PC-3 (cell line): ENCODE measurements around the gene UQCRQ. TPM values are rescaled to one million over a fixed set of nuclear protein-coding genes. Genes with fewer than 3 reads are reported as not detected.
A peak's percentile ranks its signal among the peaks of the same experiment; 100 is the strongest.

ENCODE experiments used
- ATAC-seq: fragments of 200-7000 bp; cut with Tn5 transposase; 2 replicates; pipeline ENCODE4 v1.9.1; 2020; ENCODE audit warnings: mild to moderate bottlenecking, moderate library complexity
- BruUV-seq: library from RNA; stranded (reverse); fragments of 400-500 nt; replicated peaks from 2 replicates; lab custom pipeline; 2021; lab: Mats Ljungman, UMichigan
- CTCF ChIA-PET: fragments of 300-600 bp; sonication (Branson Sonifier 250); formaldehyde crosslinking; loops from one replicate; lab custom pipeline; 2022; ENCODE audit warnings: antibody characterized with exemption; lab: Charles Lee
- POLR2A ChIA-PET: fragments of 300-600 bp; sonication (Branson Sonifier 250); formaldehyde crosslinking; loops from one replicate; lab custom pipeline; 2022; ENCODE audit warnings: antibody characterized with exemption; ENCODE audit not compliant: unreplicated experiment; lab: Charles Lee
- DNase-seq: peaks from one replicate; pipeline ENCODE4 v3.0.0-alpha.2; 2015
- H2AFZ ChIP-seq: fragments of 300-600 bp; sonication (generic); 2 replicates; pipeline ENCODE4 v1.6.0; 2016; ENCODE audit warnings: antibody characterized with exemption, low read length
- H3F3A ChIP-seq: fragments of 300-600 bp; sonication (generic); one replicate; pipeline ENCODE4 v1.6.0; 2017; ENCODE audit warnings: antibody characterized with exemption, low read length, control low read depth, mild to moderate bottlenecking; ENCODE audit not compliant: unreplicated experiment
- H3K27ac ChIP-seq: fragments of 300-600 bp; sonication (generic); 2 replicates; pipeline ENCODE4 v1.5.1; 2016; ENCODE audit warnings: mild to moderate bottlenecking, low read length
- H3K27me3 ChIP-seq: fragments of 300-600 bp; sonication (generic); 2 replicates; pipeline ENCODE4 v1.6.1; 2016; ENCODE audit warnings: low read length, mixed read lengths
- H3K36me3 ChIP-seq: fragments of 300-600 bp; sonication (generic); 2 replicates; pipeline ENCODE4 v1.6.1; 2016; ENCODE audit warnings: low read depth, mixed run types, low read length, mixed read lengths
- H3K4me1 ChIP-seq: fragments of 300-600 bp; sonication (generic); 2 replicates; pipeline ENCODE4 v1.5.1; 2016; ENCODE audit warnings: low read length; ENCODE audit not compliant: insufficient read depth
- H3K4me2 ChIP-seq: fragments of 300-600 bp; sonication (generic); 2 replicates; pipeline ENCODE4 v1.6.0; 2016; ENCODE audit warnings: low read length
- H3K4me3 ChIP-seq: fragments of 300-600 bp; sonication (generic); 2 replicates; pipeline ENCODE4 v1.5.1; 2016; ENCODE audit warnings: mild to moderate bottlenecking, low read length, mixed read lengths
- H3K79me2 ChIP-seq: fragments of 300-600 bp; sonication (generic); 2 replicates; pipeline ENCODE4 v1.6.1; 2017; ENCODE audit warnings: low read length, mixed read lengths
- H3K9ac ChIP-seq: fragments of 300-600 bp; sonication (generic); 2 replicates; pipeline ENCODE4 v1.6.0; 2016; ENCODE audit warnings: mild to moderate bottlenecking, low read length
- H3K9me2 ChIP-seq: fragments of 300-600 bp; sonication (generic); replicated peaks from 2 replicates; pipeline ENCODE4 v1.6.1; 2016; ENCODE audit warnings: mixed run types, low read length, mixed read lengths
- H3K9me3 ChIP-seq: fragments of 300-600 bp; sonication (generic); 2 replicates; pipeline ENCODE4 v1.6.1; 2016; ENCODE audit warnings: low read length, mixed read lengths
- H4K20me1 ChIP-seq: fragments of 300-600 bp; sonication (generic); 2 replicates; pipeline ENCODE4 v1.6.1; 2016; ENCODE audit warnings: low read length, mixed read lengths
- EZH2 ChIP-seq: fragments of 300-600 bp; sonication (generic); IDR thresholded peaks from one replicate; pipeline ENCODE4 v1.6.1; 2017; ENCODE audit warnings: antibody characterized with exemption, mild to moderate bottlenecking, low read length; ENCODE audit not compliant: unreplicated experiment
- EZH2phosphoT487 ChIP-seq: fragments of 300-600 bp; sonication (generic); IDR thresholded peaks from 2 replicates; pipeline ENCODE4 v1.6.1; 2018; ENCODE audit warnings: mild to moderate bottlenecking, antibody characterized with exemption, low read length, borderline replicate concordance
- intact Hi-C: fragments of 100-400 bp; cut with micrococcal nuclease; formaldehyde crosslinking; loops from 2 replicates; pipeline ENCODE4 v1.9.0; 2023
- total RNA-seq: library from RNA; depleted of rRNA; stranded (reverse); fragments of >200 nt; gene quantifications from 2 replicates; pipeline ENCODE4 v1.2.3, GENCODE V29; 2014
- TF ChIP-seq, protein P1 (sequence below): fragments of 300-600 bp; sonication (generic); conservative IDR thresholded peaks from 2 replicates; pipeline ENCODE4 v1.5.1; 2017; ENCODE audit warnings: antibody characterized with exemption, low read depth, mild to moderate bottlenecking, low read length

Gene UQCRQ
- total RNA-seq, 1 experiment from 2014 or later: 198 TPM

DNA sequence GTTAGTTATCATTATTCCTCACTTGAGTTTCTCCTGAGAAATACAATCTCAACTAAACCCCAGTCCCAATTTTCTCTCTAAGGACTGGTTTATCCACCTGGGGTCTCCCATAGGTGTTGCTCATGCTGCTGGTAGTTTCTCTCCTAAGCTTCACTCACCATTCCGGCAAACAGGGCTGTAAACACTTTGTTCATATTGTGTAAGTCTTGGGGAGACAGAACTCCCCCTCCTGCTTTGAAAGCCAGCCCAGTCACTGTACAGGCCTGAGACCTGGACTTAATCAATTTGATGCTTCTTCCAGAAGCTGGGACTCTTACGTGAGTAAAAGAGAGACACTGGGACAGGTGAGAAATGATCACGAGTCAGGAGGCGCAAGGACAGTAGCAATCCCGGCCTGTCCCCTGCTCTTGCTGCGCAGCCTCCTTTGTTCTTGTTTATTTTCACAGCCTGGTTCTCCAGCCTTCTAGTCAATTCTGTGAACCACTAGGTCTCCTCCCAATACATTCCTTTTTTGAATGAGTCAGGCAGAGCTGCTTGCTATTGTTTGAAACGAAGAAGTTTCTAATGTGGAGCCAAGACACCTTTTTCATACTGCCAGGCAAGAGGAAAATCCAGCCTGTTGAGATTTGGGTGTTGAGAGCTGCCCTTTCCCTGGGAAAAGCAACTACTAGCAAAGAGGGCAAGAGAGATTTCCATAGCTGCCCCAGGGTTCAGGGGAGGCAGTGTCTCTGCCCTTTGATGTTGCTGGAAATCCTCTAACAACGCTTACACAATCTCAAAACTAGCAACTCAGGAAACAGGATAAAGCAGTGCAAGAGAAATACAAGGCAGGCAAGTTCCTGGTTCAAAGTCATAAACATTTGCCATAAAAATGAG, 26.8 kb upstream of the UQCRQ start:
- no peaks in the 10 kb centered on the region for H4K20me1 ChIP-seq
- H3K4me3 ChIP-seq: no peak overlapping the region
- H3K79me2 ChIP-seq: no peaks in the 10 kb centered on the region
- ATAC-seq (peak; percentile 40), DNase-seq (peak; percentile 44)
- no peaks in the 10 kb centered on the region for H3K27me3 ChIP-seq
- intact Hi-C loops: no loop called here
- no peaks in the 10 kb centered on the region for H3K9me3 ChIP-seq
- TF ChIP-seq EZH2phosphoT487: no peak
- no peaks in the 10 kb centered on the region for H3K9me2 ChIP-seq
- POLR2A ChIA-PET: no interaction called here
- H3K4me1 ChIP-seq: peaks cover 32% of the 10 kb centered on the region
- no peaks in the 10 kb centered on the region for H3K36me3 ChIP-seq
- no peak overlapping the region; the same call in 1 of the 2 replicates for H3K9ac ChIP-seq
- H2AFZ ChIP-seq: peak overlapping the region; percentile 75
- H3K4me2 ChIP-seq: no peak overlapping the region
- BruUV-seq: no TSS peak
- CTCF ChIA-PET: no interaction called here
- no peaks in the 10 kb centered on the region for H3F3A ChIP-seq
- peak overlapping the region; percentile 26; the same call in 1 of the 2 replicates for H3K27ac ChIP-seq

DNA sequence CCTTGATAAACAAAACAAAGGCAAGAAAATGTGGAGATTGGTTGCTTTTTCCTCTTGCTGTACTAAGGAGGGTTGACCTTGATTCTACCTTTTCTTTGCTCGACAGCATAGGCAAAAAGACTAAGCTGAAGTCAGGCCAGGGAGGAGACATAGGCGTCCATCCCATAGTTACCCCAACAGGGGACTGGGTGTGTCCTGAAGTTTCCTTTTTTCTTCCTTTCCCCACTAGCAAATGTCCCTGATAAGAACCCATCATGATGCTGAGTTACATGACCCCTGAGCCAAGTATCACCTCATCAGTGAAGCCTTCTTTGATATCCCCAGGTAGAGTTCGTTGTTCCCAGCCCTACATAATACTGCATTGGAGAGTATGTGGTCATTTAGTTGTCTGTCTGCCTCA, 26.1 kb upstream of the UQCRQ start:
- no TSS peak for BruUV-seq
- no peaks in the 10 kb centered on the region for H3K79me2 ChIP-seq
- H3K9me3 ChIP-seq: no peaks in the 10 kb centered on the region
- H2AFZ ChIP-seq: peak overlapping the region; percentile 75
- H3K4me1 ChIP-seq: peaks cover 32% of the 10 kb centered on the region
- no peaks in the 10 kb centered on the region for H3K9me2 ChIP-seq
- no peak for TF ChIP-seq EZH2phosphoT487
- TF ChIP-seq, protein P1, sequence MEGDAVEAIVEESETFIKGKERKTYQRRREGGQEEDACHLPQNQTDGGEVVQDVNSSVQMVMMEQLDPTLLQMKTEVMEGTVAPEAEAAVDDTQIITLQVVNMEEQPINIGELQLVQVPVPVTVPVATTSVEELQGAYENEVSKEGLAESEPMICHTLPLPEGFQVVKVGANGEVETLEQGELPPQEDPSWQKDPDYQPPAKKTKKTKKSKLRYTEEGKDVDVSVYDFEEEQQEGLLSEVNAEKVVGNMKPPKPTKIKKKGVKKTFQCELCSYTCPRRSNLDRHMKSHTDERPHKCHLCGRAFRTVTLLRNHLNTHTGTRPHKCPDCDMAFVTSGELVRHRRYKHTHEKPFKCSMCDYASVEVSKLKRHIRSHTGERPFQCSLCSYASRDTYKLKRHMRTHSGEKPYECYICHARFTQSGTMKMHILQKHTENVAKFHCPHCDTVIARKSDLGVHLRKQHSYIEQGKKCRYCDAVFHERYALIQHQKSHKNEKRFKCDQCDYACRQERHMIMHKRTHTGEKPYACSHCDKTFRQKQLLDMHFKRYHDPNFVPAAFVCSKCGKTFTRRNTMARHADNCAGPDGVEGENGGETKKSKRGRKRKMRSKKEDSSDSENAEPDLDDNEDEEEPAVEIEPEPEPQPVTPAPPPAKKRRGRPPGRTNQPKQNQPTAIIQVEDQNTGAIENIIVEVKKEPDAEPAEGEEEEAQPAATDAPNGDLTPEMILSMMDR: no peak
- no peak for TF ChIP-seq EZH2
- POLR2A ChIA-PET: no interaction called here
- no peak overlapping the region for H3K27ac ChIP-seq
- H3K36me3 ChIP-seq: no peaks in the 10 kb centered on the region
- ATAC-seq (no peak), DNase-seq (no peak)
- no peak overlapping the region for H3K9ac ChIP-seq
- H4K20me1 ChIP-seq: no peaks in the 10 kb centered on the region
- H3K27me3 ChIP-seq: no peaks in the 10 kb centered on the region
- no peak overlapping the region for H3K4me2 ChIP-seq
- H3K4me3 ChIP-seq: no peak overlapping the region
- intact Hi-C loops: no loop called here
- H3F3A ChIP-seq: no peaks in the 10 kb centered on the region
- CTCF ChIA-PET: no interaction called here

DNA sequence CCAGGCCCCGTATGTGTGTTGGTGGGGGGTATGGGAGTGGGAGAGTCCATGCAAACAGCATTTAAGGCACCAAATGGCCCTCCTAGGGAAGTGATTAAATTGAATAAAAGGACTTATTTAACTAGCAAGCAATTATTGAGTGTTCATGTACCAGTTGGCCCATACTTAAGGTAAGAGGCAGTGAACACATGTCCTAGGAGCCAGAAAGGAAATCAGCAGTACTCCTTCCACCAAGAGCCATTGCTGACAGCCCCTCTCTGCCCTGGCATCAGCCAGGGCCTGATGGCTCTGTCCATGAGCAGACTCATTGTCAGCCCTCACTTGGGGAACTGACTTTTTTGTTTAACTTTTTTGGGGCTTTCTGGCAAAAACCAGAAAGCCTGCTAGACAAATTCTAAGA, 25.5 kb upstream of the UQCRQ start:
- ChIA-PET CTCF (no interaction called here), POLR2A (no interaction called here)
- Histone ChIP-seq H3K4me2 (no peak overlapping the region), H3F3A (no peaks in the 10 kb centered on the region), H3K4me3 (no peak overlapping the region), H3K9me3 (no peaks in the 10 kb centered on the region), H3K4me1 (peaks cover 32% of the 10 kb centered on the region), H3K27ac (no peak overlapping the region), H3K79me2 (no peaks in the 10 kb centered on the region), H4K20me1 (no peaks in the 10 kb centered on the region), H3K9ac (no peak overlapping the region), H3K27me3 (no peaks in the 10 kb centered on the region), H3K9me2 (no peaks in the 10 kb centered on the region), H3K36me3 (no peaks in the 10 kb centered on the region), H2AFZ (no peak overlapping the region; the same call in 1 of the 2 replicates)
- DNase-seq: no peak
- BruUV-seq: no TSS peak
- no peak for ATAC-seq
- TF ChIP-seq EZH2 (no peak), EZH2phosphoT487 (no peak)
- TF ChIP-seq, protein P1: no peak
- intact Hi-C loops: no loop called here
